Measurements from ENCODE around the gene TWIST2.

Gene TWIST2

DNA sequence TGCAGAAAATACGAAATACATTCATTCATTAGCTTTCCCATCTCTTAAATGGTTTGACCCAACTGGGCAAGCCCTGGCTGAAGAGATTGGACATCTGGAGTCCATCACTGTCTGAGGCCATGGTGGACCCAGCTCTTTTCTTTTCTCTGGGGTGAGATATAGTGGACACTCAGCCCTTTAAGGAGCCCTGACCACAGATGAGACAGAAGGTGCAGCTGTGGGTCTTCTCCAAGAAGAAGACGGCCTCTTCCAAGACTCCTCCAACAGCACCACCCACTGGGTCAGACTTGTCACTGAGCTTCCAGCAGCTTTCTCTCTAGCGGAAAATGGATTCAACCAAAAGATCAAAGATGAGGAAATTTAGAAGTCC, 27.2 kb downstream of the TWIST2 start:
- DNase-seq, result no peak

DNA sequence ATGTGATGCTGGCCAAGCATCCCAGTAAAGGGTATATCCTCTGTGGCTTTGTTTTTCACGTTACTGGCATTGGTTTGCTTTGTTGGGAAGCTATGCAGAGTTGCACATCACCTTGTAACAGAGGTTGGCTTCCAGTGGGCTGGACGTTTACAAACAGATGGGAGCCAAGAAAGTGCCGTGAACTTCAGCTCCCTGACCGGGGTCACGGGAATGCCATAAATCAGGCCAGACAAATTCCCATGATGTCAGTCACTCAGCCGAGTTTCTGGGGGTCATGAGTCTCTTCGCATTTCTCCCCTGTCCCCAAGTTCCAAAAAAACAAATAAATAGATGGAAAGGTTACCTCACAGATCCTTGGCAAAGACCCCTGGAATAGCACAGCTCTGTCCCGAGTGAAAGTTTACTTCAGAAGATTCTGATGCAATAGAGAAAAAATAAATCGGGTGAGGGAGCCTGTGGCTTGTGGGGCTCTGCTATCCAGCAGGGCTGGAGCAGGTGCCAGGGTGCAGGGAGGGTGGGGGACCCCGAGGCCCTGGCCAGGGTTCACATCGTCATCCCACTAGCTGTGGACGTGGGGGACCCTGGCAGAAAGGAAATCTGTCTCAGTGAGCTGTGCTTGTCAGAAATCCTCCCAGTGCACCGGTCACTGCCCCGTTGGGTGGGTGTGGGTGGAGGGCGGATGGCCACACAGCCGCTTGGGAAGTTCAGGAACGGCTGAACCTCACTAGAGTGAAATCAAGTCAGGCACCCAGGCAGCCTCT, 27.8 kb downstream of the TWIST2 start:
- DNase-seq, result no peak

DNA sequence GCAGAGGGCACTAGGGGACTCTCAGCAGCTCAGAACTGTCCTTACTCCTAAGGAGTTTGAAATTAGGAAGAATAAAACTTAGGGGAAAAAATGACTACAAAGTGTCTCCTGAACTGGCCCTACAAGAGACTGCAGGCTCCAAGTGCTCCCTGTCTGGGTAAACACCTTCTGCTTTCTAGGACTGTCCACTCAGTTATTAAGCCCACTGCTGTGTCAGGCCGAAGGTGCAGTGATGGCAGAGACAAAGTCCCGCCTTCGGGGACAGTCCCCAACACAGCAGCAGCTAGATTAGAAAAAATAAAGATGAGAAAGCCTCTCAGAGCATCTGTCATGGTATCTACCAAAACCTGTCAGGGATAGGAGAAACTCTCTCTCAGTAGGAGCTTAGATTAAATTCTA, 28.3 kb downstream of the TWIST2 start:
- DNase-seq, result no peak

DNA sequence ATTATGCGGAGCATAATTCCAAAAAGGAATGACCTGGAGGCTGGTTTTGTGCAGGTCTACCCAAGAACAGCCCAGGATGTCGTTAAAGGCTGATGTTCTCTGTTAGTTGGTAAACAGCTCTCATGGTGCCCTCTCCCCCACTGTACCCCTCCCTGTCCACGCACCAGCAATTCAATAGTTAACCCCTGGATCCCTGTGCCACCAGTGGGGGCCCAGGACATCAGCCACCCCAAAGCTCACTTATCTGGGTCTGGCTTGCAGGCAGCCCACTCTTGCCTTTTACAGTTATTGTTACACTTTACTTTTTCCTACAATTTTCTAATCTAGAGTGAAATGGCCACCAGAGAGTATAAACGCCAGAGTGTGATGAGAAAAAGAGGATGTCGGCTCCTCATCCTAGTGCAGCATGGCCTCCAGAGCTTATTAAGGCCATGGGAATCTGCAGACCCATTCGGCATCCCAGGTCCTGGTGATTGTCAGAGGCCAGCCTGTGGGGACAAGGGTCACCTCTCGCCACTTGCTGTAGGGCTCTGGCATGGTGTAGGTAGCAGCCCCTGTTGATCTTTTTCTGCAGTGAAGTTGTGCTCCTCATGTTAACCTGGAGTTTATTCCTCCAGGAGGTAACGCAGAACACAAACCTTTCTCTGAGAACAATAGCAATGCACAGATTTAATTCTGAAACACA, 30.3 kb downstream of the TWIST2 start:
- DNase-seq, result no peak

DNA sequence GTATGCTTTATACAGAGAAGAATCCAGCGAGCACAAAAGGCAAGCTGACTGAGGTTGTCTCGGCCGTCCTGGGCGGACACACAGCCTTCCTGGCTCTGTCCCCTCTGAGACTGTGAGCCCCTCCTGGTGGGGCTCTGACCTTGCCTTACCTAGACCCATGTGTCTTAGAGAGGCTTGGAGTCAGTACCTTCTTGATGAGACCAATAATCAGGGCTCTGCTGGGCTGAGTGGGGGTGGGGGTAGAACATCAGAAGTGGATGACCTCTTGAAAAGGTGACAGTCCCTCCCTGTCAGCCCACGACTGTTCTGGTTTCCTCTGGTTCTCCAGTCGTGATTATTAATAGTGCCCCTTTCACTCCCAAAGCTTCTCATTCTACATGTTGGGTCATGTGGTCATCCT, 31.2 kb downstream of the TWIST2 start:
- DNase-seq, result no peak

DNA sequence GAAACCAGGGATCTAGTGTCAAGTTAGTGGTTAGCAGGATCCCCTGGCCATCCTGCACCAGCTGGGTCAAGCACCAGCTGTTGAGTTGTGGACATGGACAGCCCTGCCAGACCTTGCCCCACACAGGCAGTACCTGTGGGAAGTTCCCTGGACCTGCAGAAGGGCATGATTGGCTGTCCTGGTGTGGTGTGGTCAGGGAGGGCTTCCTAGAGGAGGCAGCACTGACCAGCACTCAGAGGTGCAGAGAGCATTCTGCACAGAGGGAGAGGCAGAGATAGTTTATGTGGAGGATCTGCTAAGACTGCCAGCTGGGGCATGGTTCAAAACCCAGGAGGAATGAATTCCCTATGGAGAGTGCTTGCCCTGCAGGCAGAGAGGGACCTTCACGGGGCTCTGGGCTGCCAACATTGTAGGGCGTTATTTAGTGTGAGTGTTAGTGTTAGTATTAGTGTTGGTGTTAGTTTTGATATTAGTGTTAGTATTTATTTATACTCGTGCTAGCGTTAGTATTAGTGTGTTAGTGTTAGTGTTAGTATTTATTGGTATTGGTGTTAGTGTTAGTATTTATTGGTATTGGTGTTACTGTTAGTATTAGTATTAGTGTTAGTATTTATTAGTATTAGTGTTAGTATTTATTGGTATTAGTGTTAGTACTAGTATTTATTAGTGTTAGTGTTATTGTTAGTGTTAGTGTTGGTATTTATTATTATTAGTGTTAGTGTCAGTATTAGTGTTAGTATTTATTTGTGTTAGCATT, 31.9 kb downstream of the TWIST2 start:
- no peak for DNase-seq

DNA sequence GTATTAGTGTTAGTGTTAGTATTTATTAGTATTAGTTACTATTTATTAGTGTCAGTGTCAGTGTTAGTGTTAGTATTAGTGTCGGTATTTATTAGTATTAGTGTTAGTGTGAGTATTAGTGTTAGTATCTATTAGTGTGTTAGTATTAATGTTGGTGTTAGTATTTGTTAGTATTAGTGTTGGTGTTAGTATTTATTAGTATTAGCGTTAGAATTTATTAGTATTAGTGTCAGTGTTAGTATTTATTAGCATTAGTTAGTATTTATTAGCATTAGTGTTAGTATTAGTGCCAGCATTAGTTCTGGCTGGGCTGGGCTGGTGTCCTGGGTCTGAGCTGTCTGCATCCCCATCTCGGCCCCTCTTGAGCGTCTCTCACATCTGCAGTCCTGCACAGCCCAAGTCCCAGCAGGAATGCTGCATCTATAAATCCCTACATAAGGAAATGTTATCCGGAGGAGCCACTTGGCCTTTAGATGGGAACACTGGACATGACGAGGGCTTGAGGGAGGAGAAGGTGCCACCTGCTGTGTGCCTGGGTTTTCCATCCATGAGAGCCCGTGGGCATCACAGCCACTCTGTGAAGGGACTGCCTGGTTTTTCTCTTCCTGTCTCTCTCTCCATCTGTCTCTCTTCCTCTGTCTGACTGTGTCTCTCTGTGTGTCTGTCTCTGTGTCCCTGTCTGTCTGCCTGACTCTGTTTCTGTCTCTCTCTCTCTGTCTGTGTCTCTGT, 33.6 kb downstream of the TWIST2 start:
- no peak for DNase-seq

DNA sequence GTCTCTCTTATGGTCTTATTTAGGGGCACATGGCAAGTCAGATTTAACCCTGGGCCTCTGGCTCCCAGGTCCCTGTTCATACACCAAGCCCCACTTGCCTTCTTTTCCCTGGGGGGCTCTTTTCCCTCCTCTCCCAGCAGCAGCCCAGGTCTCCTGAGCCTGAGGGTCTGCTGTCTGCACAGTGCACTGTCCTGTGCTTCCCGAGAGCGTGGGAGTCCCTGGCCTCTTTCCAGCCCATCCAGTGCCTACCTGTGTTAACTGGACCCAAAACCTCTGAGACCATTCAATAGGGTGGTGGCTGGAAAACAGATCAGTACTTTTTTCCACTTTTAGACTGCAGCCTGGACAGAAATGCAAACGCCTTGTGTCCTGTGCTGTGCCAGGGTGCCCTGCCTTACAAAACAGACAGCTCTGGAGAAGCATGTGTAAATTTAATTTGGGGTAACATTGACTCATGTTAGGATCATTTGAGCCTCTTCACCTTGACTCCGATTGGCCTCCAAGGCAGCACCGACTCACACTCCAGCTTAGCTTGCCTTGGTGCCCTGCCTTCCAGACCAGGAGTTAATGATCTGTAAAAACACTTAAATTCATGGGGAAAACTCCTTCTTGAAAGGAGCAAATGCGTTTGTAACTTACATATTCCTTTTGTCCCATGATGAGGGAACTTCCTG, 34.3 kb downstream of the TWIST2 start:
- no peak for DNase-seq

DNA sequence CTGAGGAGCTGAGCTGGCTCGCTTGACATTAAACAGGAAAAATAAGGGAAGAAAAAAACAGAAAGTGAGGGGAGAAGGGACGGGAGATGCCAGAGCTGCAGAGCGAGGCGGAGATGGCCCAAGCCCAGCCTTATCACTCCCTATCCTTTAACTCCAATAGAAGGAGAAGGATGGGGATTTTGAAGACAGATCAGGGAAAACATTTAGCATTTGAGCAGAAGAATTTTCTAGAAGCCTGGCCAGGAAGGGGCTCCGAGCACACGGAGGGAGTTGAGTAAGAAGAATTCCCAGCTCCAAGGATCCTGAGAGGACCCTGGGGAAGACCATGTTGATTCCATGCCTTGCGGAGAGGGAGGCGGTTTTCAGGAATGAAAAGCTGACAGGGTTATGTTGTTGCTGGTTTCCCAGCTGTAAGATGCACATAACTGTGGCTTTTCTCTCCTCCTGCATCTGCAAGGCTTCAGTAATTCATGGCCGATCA, 35.6 kb downstream of the TWIST2 start:
- no peak for DNase-seq

DNA sequence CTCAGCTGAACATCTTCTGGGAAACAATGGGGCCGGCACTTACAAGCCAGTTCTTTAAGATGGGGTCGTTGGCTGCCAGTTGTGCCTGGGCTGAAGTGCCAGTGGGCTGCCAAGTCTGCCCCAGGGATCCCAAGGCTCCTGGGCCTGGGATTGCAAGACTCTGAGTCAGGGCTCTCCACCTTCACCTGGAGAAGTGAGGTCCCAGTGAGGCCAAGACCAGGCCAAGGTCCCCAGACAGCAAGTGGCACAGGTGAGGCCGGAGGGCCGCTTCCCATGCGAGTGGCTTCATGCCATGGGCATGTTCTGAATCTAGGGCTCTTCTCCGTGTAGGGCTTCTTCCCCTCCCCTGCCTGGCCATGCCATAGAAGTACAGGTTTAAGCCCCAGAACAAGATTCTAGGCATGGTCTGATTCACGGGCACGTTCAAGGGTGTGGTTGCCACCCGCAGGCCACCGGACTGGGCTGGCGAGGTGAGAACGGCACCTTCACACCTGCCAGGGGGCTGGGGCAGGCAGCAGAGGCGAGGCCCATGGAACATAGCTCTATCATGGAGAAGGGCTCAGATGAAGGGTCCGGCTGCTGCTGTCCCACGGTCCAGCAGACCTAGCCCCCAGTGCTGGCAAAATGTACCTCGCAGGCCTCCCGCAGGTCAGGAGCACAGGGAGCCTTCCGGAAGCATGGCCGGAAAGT, 36.4 kb downstream of the TWIST2 start:
- DNase-seq, result no peak

DNA sequence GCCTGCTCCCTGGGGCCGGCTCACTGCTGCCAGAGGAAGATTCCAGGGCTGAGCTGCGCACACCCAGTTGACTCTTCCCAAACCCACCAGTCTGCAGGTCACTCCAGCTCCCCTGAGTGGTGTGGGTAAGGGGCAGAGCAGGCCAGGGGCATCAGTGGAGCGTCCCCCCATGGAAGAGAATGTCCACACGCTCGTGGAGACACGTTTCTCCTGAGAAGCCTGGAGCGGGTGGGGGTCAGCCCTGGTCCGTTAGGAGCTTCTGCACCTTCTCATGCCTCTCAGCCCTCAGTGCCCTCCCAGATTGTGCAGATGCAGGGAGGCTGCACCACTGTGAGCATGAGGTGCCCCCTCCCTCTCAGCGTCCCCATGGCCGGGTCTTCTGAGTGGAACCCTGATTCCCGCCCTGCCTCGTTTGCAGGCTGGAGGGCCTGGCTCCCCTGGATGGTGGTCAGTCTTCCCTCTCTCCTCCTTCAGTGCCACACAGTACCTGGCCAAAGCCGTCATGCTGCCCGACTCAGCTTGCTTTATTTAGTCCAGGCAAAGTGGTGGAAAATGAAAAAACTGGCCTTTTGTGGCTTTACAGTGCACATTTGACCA, 37.0 kb downstream of the TWIST2 start:
- DNase-seq, result no peak

DNA sequence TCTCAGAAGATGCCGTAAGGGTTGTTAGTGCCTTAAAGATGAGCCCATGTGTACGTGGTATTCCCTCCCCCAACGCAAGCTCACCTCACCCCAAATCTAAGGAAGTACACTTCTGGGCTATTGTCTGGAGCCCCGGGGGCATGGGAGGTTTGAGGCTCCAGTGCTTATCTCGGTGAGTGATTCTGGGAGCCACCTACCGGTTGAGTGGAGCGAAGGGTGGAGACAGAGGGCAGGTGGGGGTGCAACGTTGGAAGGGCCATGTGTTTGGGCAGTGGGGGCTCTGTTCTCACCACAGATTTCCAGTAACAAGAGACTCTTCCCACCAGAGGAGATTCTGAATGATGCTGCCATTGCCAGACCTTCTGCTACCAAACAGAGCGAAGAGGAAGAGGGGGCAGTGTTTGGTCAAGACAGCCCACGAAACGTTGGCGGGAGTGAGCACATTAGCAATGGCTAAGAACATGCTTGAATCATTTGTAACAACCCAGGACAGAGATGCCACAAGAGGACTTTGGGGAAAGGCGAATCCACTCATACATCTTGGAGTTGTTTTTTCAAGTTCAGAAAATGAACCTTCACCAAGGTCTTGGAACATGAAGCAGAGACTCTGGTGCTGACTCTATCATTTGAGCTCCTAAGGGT, 38.7 kb downstream of the TWIST2 start:
- no peak for DNase-seq

DNA sequence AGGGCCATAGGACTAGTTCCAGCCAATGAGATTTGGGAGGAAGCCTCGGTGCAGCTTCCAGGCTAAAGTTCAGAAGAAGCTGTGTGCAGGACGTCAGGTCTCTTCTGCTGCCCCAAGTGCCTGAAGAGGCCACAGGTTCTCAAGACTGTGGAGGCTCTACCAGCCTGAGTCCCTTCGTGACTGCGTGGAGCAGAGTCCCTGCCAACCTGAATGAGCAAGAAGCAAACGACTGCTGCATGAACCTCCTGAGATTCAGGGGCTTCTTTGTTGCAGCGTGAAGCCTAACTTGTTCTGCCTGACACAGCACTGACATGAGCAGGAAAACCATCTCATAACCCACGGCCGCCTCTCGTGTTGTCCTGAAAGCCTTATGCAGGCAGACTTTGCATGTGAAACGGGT, 39.7 kb downstream of the TWIST2 start:
- DNase-seq, result no peak

DNA sequence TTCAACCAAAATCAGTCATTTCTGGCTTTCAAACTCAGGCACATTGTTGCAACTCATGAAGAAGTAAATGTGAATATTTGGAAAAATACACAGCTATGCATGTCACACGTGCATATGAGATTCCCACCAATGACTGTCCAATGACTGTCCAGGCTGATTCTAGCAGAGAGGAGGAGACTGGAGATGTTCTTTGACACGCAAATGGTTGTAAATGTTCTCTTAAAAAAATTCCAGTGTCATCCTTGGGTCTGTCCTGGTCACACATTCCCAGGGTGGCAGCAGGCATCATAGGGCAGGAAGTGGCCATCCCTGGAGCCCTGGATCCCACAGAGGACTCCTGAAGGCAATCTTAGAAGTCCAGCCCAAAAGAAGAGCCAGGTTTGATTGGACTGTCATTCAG, 40.9 kb downstream of the TWIST2 start:
- no peak for DNase-seq

DNA sequence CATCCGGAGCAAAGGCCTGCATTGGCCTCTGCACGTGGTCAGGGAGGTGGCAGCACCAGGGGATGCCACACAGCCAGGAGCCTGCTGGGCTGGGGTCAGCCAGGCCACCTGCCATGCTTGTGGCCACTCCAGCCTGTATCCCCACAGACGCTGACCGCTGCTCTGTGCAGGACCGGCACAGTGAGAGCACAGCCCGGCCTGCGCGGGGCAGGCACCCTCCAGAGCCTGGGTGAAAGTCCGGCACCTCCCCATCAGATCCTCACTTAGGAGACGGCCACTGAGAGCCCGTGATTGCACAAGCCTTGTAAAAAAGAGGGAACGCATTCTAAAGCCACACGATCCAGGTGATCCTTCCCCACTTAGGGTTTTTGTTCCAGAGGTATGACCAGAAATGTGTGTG, 42.2 kb downstream of the TWIST2 start:
- DNase-seq, result no peak

DNA sequence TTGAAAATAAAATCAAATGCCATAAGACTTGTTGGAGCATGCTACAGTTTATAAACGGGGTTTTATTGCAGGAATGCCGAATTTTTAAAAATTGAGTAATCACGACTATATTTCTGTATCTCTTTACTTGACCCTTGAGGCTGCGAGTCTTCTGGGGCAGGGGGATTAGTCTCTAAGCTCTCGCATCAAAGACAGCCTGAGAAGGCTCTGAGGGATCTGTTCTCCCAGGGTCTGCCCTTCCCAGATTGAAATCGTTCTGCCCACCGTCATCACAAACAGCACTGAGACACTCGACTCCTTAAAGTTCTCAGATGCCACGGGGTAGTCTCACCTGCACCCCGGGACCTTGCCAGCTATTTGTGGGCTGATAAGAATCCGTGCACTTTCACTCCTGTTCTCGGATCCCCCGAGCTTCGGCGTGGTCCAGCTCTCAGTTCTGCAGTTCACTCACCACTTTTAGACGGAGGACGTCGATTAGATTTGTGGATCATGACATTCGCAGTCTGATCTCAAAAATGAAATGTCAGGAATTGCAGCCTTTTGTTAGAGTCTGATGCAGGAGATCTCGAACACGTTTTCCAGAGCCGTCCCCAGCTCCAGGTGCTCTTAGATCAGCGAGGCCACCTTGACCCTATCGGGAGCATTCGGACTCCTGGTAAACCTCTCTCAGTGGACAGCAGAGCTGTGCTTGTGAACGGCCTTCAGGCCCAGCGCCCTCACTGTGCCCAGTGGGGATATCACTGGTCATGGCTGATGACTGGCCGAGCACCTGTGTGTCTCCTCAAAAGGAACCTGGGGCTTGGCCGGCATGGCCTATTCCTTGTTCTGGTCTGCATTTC, 43.0 kb downstream of the TWIST2 start:
- no peak for DNase-seq

DNA sequence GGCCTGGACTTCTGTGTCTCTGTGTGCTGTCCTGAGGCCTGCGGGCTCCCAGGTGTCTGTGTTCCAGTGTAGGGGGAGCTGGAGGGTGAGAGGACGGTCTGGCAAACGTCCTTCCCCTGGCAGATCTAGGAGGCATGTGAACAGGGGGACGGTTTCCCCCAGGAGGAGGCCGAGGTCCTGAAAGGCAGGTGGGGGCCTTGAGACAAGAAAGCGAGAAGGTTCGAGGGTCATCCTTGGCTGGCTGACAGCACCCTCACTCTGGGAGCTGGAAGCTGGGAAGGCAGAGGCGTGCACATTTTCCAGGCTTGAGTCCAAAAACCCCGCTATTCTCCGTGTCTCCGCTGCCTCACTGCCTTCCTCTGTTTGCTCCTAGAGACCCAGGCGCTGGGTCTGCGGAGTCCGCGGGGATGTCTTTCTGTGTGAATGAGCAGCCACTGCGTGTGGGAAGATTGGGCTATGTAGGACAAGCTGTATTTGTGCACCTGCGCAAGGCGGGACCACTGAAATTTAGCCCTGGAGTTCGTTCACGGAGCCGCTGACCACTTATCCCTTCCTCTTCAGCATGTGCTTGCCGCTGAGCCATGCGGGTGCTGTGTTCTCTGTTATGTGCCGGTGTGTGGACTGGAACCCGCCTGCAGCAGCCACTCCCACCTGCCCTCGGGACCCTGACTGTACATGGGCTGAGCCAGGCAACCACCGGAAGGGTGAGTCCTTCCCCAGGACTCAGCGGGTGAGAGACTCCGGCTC, 43.7 kb downstream of the TWIST2 start:
- no peak for DNase-seq

DNA sequence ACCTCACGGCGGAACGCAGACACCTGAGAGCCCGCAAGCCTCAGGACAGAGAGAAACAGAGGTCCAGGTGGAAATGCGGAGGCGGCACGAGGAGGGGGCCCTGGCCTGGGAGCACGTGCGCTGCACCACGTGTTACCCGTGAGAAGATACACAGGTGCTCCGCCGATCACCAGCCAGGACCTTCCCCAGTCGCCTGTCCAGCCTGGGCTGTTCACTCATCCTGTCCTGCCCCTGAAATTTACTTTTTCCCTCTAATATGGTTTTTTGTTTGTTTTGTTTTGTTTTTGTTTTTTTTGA, 44.3 kb downstream of the TWIST2 start:
- DNase-seq, result no peak

DNA sequence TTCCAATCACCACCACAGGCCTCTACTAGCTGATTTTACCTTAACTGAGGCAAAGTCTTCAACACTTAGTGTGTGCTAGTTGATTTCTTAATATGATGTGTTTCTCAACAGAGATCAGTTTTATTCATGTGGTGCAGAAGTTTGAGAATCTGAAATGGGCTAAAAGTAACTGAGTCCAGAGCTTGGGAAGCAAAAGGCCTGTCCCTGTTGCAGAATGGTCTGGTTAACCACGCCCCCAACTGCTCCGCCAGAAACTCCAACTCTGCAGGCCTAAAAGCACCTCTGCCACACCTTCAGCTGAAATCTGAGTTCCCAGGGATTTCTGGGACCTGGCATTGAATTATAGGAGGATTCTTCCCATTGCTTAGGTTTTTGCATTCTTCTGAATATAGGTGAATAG, 44.9 kb downstream of the TWIST2 start:
- no peak for DNase-seq
